Right kidney (tissue), 9 donors: ENCODE data around the gene JADE2.
"Not testable (repeated sequence)": the region's sequence is repeated elsewhere in the genome, so short reads cannot be mapped to it uniquely, and the experiment has no call there.

Experiments used
- DNase-seq: peaks from one replicate; pipeline ENCODE4 v3.0.0-alpha.2; 2016
- long read RNA-seq, 8 donors: transcript quantifications; one replicate each; lab custom pipeline, GENCODE V29; 2026

JADE2 gene
- long read RNA-seq, donor 1 = 0 reads
- long read RNA-seq, donor 2 = 0 reads
- long read RNA-seq, donor 3 = 0 reads
- long read RNA-seq, donor 4, partial matches to known transcripts = 0 of 1 reads
- long read RNA-seq, donor 4, other reads (novel, unspliced or antisense) = 0 of 1 reads
- long read RNA-seq, donor 5 = 0 reads
- long read RNA-seq, donor 6 = 0 reads
- long read RNA-seq, donor 7 = 0 reads
- long read RNA-seq, donor 8 = 0 reads

DNA sequence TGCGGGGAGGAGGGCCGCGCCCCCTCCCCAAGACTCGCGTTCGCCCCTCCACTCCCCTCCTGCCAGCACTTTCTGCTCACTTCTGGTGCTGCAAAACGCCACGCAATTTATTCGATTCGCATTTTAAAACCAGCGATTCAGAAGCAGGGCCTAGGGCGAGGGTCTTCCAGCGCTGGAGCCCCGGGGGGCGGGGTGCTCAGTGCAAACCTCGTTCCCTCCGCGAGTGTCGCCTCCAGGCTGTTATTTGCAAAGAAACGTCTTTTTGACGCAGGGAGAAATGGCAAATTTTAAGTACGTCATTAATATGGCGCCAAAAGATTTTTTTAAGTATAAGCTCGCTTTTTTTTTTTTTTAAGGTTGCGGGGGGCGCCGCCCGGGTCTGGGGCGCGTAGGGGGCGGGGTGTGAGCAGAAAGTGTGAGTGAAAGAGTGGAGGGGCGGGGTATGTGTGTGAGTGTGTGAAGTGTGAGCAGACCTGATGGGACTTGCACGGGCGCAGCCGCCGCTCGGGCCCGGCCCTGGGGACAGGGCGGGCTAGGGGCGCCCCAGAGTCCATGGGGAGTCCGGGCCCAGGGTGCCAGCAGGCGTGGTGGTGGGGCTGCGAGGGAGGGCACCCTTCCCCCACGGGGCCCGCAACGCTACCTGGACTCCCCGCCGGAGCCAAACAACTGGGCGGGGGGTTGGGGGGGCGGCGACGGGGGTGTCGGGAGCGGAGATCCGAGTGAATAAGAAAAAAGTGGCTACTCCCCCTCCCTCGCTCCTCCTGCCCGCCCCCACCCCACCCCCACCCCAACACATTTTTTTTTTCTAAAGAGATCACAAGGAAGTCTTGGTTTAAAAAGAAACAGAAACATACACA lies at the start of gene JADE2:
Gene JADE2 (plus strand): TSS at position 845 of the 857 bp plus-strand sequence. CDS start 10,188 bp downstream, outside the sequence.
- peak; percentile 78 for DNase-seq

DNA sequence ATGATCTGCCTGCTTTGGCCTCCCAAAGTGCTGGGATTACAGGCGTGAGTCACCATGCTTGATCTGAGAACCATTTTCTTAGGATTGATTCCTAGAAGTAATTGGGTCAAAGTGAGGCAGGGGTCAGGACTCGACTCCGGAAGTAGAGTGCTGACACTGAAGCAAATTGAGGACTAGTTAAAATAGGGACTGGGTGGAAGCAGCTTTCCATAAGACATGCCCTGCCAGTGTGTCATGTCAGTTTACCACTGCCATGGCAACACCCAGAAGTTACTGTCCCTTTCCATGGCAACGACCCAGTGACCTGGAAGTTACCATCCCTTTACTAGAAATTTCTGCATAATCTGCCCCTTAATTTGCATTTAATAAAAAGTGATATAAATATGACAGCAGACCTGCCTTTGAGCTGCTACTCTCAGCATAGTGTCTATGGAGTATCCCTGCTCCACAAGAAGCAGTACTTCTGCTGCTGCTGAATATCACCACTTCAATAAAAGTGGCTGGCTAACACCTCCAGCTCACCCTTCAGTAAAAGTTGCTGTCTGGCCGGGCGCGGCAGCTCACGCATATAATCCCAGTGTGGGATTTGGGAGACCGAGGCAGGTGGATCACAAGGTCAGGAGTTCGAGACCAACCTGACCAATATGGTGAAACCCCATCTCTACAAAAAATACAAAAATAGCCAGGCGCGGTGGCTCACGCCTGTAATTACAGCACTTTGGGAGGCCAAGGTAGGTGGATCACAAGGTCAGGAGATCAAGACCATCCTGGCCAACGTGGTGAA lies 47.8 kb upstream of the JADE2 start:
- no peak for DNase-seq

DNA sequence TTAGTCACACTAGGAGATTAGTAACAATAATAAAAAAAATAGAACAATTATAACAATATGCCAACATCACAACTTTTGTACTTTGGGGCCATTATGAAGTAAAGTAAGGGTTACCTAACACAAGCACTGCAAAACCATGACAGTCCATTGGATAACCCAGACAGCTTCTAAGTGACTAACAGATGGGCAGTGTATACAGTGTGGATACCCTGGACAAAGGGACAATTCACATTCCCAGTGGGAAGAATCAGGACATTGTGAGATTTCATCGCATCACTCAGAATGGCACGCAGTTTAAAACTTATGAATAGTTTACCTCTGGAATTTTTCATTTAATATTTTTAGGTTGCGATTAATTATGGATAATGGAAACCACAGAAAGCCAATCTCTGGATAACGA lies 45.6 kb upstream of the JADE2 start:
- DNase-seq = no peak

DNA sequence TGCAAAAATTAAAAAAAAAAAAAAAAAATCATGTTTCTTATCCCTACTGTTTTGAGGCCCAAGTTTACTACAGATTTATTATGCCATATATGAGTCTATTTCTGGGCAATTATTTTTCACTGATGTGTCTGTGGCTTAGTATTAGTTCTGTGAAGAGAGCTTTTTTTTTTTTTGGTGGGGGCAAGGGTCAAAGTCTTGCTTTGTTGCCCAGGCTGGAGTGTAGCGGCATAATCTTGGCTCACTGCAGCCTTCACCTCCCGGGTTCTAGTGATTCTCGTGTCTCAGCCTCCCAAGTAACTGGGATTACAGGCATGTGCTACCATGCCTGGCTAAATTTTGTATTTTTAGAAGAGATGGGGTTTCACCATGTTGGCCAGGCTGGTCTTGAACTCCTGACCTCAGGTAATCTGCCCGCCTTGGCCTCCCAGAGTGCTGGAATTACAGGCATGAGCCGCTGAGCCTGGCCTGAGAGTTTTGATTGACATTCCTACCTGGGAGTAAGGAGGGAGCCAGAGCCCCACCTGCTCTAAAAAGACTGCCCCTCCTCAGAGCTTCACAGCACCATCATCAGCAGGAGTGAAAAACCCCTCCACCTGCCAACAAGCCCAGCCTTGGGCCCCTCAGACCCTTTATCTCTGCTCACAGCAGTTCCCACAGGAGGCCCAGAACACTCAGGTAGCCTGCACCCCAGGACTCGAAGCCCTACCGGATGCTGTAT lies 36.1 kb upstream of the JADE2 start:
- DNase-seq = no peak

DNA sequence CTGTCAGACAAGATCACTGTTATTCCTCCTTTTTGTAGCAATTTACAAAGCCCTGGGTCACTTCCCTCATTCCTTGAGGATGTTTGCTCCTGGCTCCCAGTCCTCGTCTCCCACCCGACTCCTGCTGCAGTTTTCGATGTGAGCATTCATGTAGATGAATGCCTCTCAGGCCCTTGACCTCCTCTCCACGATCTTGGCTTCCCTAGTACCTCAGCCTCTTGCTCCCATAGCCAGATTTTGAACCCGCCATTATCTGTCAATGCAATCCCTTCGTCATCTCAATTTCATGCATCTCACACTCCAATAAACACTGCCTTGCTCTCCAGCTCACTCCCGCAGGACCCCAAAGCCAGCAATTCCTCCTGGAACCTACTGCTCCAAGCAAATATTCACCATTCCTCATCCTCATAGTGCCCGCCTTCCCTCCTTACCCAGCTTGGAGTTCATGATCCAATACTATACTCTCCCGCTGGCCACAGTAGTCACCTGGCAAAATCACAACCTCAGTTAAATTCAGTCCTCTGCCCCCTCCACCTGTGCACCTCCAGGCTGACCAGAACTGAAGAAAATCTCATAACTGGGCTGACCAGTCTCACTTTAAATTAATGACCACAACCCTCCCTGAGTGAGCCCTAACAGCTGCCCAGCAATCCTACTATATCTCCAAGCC lies 35.1 kb upstream of the JADE2 start:
- no peak for DNase-seq

DNA sequence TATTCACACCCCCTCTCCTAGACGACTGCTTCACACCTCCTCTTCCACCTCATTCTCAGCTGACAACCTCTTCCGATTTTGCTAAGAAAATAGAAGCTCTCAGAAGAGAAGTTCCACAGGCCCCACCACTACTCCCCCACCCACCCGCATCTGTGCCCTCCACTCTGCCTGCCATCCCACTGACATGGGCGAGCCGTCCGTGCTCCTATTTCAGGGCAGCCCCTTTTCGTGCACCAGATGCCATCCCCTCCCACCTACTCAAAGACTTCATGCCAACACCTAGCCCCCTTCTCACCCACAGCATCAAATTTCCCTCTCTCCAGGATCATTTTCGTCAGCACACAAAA lies 34.6 kb upstream of the JADE2 start:
- no peak for DNase-seq

DNA sequence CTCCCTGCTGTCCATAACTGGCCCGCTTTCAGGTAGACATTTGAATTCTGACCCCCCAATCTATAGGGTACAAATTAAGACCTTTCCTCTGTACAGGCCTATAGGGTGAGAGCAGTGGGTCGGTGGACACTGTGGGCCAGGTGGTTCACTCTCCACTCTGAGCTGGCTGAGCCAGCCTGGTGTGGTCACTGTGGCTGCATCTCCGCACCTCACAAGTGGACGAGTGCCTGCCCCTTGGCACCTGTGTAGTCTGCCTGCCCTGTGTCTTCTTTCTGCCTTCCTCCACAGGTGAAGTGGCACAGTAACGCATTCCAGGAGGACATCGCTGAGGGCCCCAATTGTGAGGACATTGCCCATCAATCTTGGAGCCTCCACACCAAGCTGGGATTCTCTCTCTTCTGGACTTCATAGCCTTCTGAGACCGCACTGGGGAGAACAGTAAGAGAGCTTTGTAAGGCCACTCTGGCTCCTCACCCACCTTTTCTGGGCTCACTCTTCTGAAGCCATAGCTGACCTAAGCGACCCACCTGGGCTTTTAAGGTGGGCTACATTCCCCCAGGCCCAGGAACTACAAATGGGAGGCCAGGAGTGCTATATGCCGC lies 33.5 kb upstream of the JADE2 start:
- no peak for DNase-seq

DNA sequence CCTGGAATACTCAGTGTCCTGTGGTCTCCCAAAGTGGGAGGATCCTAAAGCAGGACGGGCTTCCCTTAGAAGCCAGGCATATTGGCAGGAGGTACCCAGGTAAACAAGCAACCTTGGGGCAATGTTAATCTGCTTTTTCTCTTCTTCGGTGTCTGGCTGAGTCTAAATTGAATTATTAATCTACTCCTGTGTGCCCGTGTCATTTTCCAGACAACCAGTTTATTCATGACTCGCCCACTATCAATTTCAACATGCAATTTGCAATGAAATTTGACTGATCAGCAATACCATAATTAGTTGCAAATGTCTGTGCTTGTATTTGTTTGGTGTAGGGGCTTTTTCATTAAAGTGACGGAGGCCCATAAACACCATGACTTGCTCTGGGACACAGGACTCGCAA lies 32.9 kb upstream of the JADE2 start:
- DNase-seq = no peak

DNA sequence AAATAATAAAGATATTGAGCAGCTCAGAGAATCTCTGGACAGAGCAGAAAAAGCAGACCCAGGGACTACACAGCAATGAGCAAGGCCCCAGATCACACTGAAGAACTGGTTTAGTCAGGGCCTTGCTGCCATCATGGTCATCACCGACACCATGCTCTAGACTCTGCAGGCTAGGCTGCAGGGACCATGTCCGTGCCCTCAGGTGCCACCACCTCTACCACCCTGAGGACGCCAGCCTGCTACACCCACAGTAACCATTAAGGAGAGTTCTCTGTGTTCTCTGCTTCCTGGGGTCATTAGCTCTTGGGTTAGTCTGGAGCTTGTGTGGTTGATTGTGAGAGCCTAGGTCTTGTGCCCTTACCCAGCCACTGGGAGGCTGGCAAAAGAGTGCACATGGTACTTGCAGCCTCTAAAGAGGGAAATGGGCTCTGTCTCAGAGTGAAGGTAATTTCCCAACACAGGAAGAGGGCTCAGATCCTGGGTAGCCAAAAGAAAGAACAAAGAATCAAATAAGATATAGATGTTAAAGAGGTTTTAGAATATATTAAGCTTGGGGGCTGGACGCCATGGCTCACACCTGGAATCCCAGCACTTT lies 31.9 kb upstream of the JADE2 start:
- DNase-seq = no peak

DNA sequence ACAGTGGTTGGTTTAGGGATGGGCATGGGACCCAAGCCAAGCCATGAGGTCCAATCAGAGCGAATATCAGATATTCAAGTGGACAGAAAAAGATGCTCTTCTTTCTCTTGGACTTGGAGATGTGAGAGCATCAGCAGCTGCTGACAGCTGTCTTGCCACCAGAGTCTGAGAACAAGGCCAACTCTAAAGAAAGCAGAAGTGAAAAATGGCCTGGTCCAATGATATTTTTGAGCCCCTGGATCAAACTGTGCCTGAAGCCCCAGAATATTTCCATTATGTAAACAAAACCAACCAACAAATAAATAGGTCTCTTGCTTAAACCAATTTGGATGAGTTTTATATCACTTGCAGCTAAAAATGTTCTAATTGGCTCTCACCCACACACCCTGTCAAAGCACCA lies 30.7 kb upstream of the JADE2 start:
- DNase-seq = no peak

DNA sequence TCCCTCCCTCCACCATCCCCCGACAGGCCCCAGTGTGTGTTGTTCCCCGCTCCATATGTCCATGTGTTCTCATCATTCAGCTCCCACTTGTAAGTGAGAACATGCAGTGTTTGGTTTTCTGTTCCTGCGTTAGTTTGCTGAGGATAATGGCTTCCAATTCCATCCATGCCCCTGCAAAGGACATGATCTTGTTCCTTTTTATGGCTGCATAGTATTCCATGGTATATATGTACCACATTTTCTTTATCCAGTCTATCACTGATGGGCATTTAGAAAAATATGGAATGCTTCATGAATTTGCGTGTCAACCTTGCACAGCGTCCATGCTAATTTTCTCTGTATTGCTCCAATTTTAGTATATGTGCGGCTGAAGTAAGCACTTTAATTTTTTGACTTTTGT lies 25.6 kb upstream of the JADE2 start:
- not testable (repeated sequence) for DNase-seq

DNA sequence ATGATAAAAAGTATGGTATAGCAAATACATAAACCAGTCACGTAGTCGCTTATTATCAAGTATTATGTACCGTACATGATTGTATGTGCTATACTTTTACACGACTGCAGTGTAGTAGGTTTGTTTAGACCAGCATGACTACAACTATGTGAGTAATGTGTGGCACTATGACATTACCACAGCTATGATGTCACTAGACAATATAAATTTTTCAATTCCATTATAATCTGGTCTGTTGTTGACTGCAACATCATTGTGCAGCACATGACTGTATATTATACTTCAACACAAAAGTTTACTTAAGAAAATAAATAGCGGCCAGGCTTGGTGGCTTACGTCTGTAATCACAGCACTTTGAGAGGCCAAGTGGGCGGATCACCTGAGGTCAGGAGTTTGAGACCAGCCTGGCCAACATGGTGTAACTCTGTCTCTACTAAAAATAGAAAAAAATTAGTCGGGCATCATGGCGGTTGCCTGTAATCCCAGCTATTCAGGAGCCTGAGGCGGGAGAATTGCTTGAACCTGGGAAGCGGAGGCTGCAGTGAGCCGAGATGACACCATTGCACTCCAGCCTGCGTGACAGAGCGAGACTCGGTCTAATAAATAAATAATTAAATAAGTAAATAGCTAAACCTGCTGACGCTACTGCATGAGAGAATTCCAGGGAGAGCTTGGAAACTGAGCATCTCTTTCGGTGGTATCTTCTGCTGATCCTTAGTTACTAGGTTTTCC lies 24.6 kb upstream of the JADE2 start:
- DNase-seq = no peak

DNA sequence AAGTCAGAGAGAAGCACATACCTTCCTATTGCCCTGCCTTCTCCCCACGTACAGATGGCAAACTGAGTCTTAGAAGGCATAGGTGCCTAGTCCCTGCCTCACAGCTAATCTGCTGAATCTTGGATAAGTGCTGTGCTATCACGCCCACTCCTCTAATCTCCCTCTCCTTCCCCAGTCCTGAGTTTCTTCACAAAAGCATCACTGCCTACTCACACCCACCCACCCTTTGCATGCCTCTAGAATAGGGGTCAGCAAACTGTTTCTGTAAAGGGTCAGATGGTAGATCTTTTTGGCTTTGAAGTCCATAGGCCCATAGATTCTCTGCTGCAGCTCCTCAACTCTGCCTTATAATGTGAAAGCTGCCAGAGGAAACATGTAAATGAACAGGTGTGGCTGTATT lies 23.2 kb upstream of the JADE2 start:
- DNase-seq = no peak

DNA sequence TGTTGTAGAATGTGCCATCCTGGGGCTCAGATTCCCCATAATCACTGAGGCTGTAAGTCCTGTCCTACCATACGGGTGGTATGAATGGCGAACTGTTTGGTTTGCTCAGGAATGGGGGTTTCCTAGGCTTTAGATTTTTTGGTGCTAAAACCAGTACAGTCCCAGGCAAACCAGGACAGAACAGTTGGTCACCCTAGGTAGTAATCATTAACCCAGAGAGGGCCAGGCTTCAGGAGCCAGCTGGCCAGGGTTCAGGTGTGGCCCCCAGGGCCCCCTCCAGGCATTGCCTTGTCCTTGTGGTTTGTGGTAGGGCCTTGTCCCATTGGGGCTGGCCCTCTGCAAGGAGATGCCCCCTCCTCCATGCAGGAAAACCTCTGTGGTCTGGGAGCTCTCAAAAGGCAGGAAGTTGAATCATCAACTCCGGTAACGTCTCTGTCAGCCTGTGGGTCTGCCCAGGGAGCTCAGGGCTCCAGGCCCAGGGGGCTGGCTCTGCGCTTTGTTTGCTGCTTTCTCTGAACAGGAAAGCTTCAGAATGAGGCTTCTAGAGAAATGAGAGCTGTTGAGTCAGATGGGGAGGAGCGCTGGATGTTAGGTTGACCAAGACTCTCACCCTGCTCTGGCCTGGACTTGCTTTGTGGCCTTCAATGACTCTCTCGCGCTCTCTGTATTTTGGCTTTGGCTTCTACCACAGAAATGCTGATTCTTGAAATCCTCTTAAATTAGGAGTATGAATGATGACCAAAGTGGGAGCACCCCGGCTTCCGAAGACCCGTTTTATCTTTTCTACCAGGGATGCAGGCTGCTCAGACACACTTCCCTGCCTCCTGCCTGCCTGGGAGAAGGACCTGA lies 22.2 kb upstream of the JADE2 start:
- peak; percentile 15 for DNase-seq

DNA sequence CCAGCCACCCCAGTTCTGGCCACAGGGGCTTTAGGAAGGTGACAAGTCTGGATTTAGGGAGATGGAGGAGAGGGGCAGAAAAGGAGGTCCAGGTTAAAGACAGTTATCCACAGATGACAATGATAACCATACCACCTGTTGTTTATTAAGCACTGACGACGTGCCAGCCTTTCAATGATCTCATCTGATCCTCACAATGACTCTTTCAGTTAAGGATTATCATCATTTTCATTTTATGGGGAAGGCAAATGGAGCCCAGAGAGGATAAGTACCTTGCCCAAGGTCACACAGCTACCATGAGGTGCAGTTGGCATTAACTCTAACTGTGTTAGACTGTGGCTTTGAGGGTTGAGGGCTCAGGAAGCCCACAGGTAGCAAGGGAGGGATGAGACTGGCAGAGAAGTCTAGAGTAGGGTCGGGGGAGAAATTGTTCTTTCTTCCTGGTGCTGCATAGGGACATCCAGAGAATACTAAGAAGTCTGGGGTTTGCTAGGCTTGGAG lies 21.5 kb upstream of the JADE2 start:
- no peak for DNase-seq

DNA sequence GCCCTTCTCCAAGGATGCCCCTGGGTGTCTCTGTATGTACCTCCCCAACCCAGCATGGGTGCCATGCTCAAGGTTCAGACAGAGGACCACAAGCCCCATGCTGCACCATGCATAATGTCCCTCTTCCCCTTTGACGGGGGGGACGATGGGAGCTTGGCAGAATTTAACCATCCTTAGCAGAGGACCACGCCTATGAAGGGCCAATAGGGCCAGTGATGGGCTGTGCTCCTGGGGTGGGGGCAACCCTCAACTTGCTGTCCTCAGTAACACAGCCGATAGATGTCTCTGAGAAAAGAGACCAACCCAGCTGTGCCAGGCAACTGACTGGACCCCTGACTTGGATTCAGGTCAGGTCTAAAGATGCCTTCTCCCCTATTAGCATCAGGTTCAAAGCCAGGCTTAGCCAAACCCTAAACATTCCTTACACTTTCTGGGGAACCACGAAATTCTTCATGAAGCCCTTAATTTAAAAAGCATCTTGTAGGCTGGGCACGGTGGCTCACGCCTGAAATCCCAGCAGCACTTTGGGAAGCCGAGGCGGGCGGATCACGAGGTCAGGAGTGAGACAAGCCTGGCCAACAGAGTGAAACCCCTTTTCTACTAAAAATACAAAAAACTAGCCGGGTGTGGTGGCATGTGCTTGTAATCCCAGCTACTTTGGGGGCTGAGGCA lies 20.7 kb upstream of the JADE2 start:
- DNase-seq = no peak

DNA sequence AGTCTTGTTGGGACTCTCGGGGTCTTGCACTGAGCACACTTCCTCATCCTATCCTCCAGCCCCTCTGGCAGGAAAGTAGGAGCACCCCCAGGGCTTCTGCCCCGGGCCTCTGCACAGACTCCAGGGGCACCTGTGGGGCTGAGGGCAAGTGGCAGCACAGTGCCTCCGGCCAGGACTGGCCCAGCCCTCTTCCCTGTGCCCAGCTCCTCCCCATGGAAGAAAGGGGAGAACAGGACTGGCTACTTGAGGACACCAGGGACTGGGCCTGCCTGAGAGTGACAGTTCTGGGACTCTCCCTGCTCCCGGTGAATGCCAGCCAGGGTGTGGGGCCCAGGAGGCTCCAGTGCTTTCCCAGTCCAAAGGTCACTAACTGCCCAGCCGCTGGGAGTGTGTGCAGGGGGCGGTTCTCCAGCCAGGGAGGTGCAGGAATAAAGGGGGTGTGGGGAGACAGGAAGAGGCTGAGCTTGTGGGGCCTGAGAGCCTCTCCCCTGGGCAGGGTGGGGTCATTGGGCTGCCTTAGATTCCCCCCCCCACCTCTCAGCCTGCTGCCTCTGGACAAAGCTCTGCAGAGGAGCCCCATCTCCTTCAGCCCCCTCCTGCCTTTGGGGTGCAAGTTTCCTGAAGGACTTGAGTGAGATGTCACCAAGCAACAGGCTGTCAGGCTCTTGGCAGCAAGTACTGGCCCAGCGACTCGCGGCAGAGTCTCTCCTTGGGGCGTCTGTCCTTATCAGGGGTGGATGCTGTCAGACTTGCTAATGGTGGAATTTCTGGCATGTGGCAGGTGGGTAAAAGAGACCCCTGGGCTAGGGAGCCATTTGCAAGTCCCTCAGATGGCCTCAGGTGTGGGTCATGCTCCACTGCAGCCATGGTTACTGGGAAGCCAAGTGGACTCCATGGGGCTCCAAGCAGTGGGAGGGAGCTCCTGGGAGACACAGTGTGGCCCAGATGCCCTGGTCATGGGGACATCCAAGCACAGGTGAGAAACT lies 19.1 kb upstream of the JADE2 start:
- DNase-seq = peak; percentile 31
